OCI-LY7 (cell line): Measurements from ENCODE around the gene IL10RB. TPM values are rescaled to one million over a fixed set of nuclear protein-coding genes. Genes with fewer than 3 reads are reported as not detected.

Experiments used
- BruUV-seq: library from RNA; stranded (reverse); fragments of 400-500 nt; replicated peaks from 2 replicates; lab custom pipeline; 2021; lab: Mats Ljungman, UMichigan
- CTCF ChIA-PET: fragments of 300-600 bp; sonication (Branson Sonifier 250); formaldehyde crosslinking; loops from one replicate; lab custom pipeline; 2022; ENCODE audit warnings: antibody characterized with exemption; ENCODE audit not compliant: unreplicated experiment; lab: Charles Lee
- POLR2A ChIA-PET: fragments of 300-600 bp; sonication (Branson Sonifier 250); formaldehyde crosslinking; loops from one replicate; lab custom pipeline; 2022; ENCODE audit warnings: antibody characterized with exemption; lab: Charles Lee
- DNase-seq: peaks from one replicate; pipeline ENCODE4 v3.0.0-alpha.2; 2015; ENCODE audit warnings: low spot score
- H2AFZ ChIP-seq: fragments of 200-600 bp; sonication (generic), shearing (Covaris generic); 2 replicates; pipeline ENCODE4 v1.6.1; 2014; ENCODE audit warnings: mild to moderate bottlenecking, antibody characterized with exemption, low read length, moderate library complexity
- H3K27ac ChIP-seq: fragments of 200-600 bp; sonication (generic); 2 replicates; pipeline ENCODE4 v1.5.1; 2014; ENCODE audit warnings: mixed run types, low read depth, mild to moderate bottlenecking, moderate library complexity, low read length, inconsistent platforms; ENCODE audit not compliant: poor library complexity, severe bottlenecking
- H3K36me3 ChIP-seq: fragments of 200-600 bp; sonication (generic); 2 replicates; pipeline ENCODE4 v1.6.1; 2014; ENCODE audit warnings: mild to moderate bottlenecking, antibody characterized with exemption, low read length, moderate library complexity, mixed read lengths; ENCODE audit not compliant: insufficient read depth
- H3K4me1 ChIP-seq: fragments of 200-600 bp; sonication (generic); 2 replicates; pipeline ENCODE4 v1.5.1; 2014; ENCODE audit warnings: mild to moderate bottlenecking, low read length; ENCODE audit not compliant: insufficient read depth, poor library complexity, severe bottlenecking
- H3K4me2 ChIP-seq: fragments of 200-600 bp; sonication (generic); 2 replicates; pipeline ENCODE4 v1.6.1; 2014; ENCODE audit warnings: mild to moderate bottlenecking, low read length
- H3K4me3 ChIP-seq: fragments of 200-600 bp; sonication (generic); 2 replicates; pipeline ENCODE4 v1.5.1; 2014; ENCODE audit warnings: mild to moderate bottlenecking, low read depth, low read length; ENCODE audit not compliant: poor library complexity, severe bottlenecking
- H3K79me2 ChIP-seq: fragments of 200-600 bp; sonication (generic); 2 replicates; pipeline ENCODE4 v1.6.1; 2016; ENCODE audit warnings: low read depth, mild to moderate bottlenecking, low read length, moderate library complexity, mixed read lengths; ENCODE audit not compliant: insufficient read depth
- H3K9me2 ChIP-seq: fragments of 200-600 bp; sonication (generic); 2 replicates; pipeline ENCODE4 v1.6.1; 2016; ENCODE audit warnings: mild to moderate bottlenecking, low read length, mixed read lengths; ENCODE audit not compliant: insufficient read depth
- H3K9me3 ChIP-seq: fragments of 200-600 bp; sonication (generic); 2 replicates; pipeline ENCODE4 v1.6.1; 2014; ENCODE audit warnings: mild to moderate bottlenecking, mixed run types, low read length, mixed read lengths
- H4K20me1 ChIP-seq: fragments of 200-600 bp; sonication (generic); 2 replicates; pipeline ENCODE4 v1.6.1; 2014; ENCODE audit warnings: mild to moderate bottlenecking, antibody characterized with exemption, low read length, moderate library complexity, mixed read lengths; ENCODE audit not compliant: insufficient read depth
- CTCF ChIP-seq: fragments of 200-600 bp; sonication (generic); conservative IDR thresholded peaks from 2 replicates; pipeline ENCODE4 v1.5.1; 2014; ENCODE audit warnings: mild to moderate bottlenecking, antibody characterized with exemption, low read length, moderate library complexity, mixed read lengths
- EZH2phosphoT487 ChIP-seq: fragments of 200-600 bp; sonication (generic); IDR thresholded peaks from 2 replicates; pipeline ENCODE4 v1.6.1; 2018; ENCODE audit warnings: low read depth, borderline replicate concordance, mild to moderate bottlenecking, mixed run types, antibody characterized with exemption, low read length, moderate library complexity, mixed read lengths
- intact Hi-C: fragments of 100-400 bp; cut with micrococcal nuclease; formaldehyde crosslinking; loops from one replicate; pipeline ENCODE4 v1.10.0; 2022; ENCODE audit not compliant: unreplicated experiment
- total RNA-seq, 2 experiments: library from RNA; depleted of rRNA in 1 of 2; stranded (reverse); fragments of >200 nt in 1 of 2; shearing (Covaris generic) in 1 of 2; gene quantifications; 2 replicates each; pipeline ENCODE4 v1.2.3, GENCODE V29; 2014 to 2022

IL10RB gene
- total RNA-seq, 2 experiments from 2014 or later, result 48.0 to 48.3 TPM

- no peaks in the 10 kb centered on the region for H3K79me2 ChIP-seq
Observed at GRCh38 chr21:33291686-33292085, 25.5 kb downstream of the IL10RB start.

GRCh38 chr21:33292724-33293123 lies 26.6 kb downstream of the IL10RB start:
- CTCF ChIA-PET, result no interaction called here

More at GRCh38 chr21:33291686-33292085, 25.5 kb downstream of the IL10RB start:
- Histone ChIP-seq H3K9me2 (no peaks in the 10 kb centered on the region), H4K20me1 (no peaks in the 10 kb centered on the region), H2AFZ (no peak overlapping the region), H3K4me1 (peaks cover 51% of the 10 kb centered on the region), H3K27ac (no peak overlapping the region), H3K4me2 (no peak overlapping the region), H3K9me3 (no peaks in the 10 kb centered on the region), H3K36me3 (peaks cover 69% of the 10 kb centered on the region), H3K4me3 (no peak overlapping the region)
- ChIA-PET POLR2A (no interaction called here), CTCF (no interaction called here)
- intact Hi-C loops, result no loop called here
- DNase-seq, result no peak
- TF ChIP-seq EZH2phosphoT487 (no peak), CTCF (no peak)
- no TSS peak for BruUV-seq

More at GRCh38 chr21:33292724-33293123, 26.6 kb downstream of the IL10RB start:
- no peak for DNase-seq
- Histone ChIP-seq H3K9me3 (no peaks in the 10 kb centered on the region), H3K79me2 (no peaks in the 10 kb centered on the region), H3K4me1 (peaks cover 57% of the 10 kb centered on the region), H3K4me3 (no peak overlapping the region), H3K4me2 (0 out of 2 replicates have a peak overlapping the region, but pooled peaks have one; percentile 21), H3K27ac (peak overlapping the region; percentile 93), H3K9me2 (no peaks in the 10 kb centered on the region), H3K36me3 (peaks cover 68% of the 10 kb centered on the region), H2AFZ (no peak overlapping the region), H4K20me1 (no peaks in the 10 kb centered on the region)
- BruUV-seq, result no TSS peak
- TF ChIP-seq EZH2phosphoT487, result no peak
- no peak for TF ChIP-seq CTCF
- intact Hi-C loops, result no loop called here
- POLR2A ChIA-PET, result no interaction called here
